GM12878 (cell line): Measurements from ENCODE around the gene FAM167B. TPM values are rescaled to one million over a fixed set of nuclear protein-coding genes. Genes with fewer than 3 reads are reported as not detected.

ENCODE experiments used
- ATAC-seq: fragments of 200-7000 bp; cut with Tn5 transposase; 3 replicates; pipeline ENCODE4 v1.9.1; 2020; ENCODE audit warnings: mild to moderate bottlenecking, moderate library complexity
- BruUV-seq: library from RNA; stranded (reverse); fragments of 400-500 nt; replicated peaks from 2 replicates; lab custom pipeline; 2021; lab: Mats Ljungman, UMichigan
- CTCF ChIA-PET: fragments of 300-600 bp; sonication (Branson Sonifier 250); formaldehyde crosslinking; extraction: SDS; loops from one replicate; lab custom pipeline; 2021; ENCODE audit warnings: inconsistent platforms; lab: Yijun Ruan, JAX
- POLR2A ChIA-PET: fragments of 350-600 bp; formaldehyde crosslinking; extraction: SDS; loops from one replicate; lab custom pipeline; 2021; ENCODE audit warnings: inconsistent platforms; lab: Charles Lee
- RAD21 ChIA-PET: fragments of 300-600 bp; sonication (Branson Sonifier 250); formaldehyde crosslinking; loops from one replicate; lab custom pipeline; 2023; ENCODE audit warnings: antibody characterized with exemption; ENCODE audit not compliant: unreplicated experiment; lab: Charles Lee
- SMC1A ChIA-PET: fragments of 300-600 bp; sonication (Branson Sonifier 250); formaldehyde crosslinking; loops from one replicate; lab custom pipeline; 2023; ENCODE audit not compliant: unreplicated experiment, uncharacterized antibody; lab: Charles Lee
- DNase-seq: peaks from one replicate; pipeline ENCODE4 v3.0.0-alpha.2; 2011; ENCODE audit warnings: low read depth, low spot score
- FAIRE-seq: peaks from 3 replicates; lab custom pipeline; 2011; peaks lifted over from hg19 to GRCh38; lab: Jason Lieb, UNC
- H2AFZ ChIP-seq: 2 replicates; pipeline ENCODE4 v1.6.0; 2011; ENCODE audit warnings: low read depth, low read length, control low read depth; ENCODE audit not compliant: control insufficient read depth
- H3K27ac ChIP-seq: 2 replicates; pipeline ENCODE4 v1.5.1; 2011; ENCODE audit warnings: control low read depth; ENCODE audit not compliant: control insufficient read depth, insufficient read depth
- H3K27me3 ChIP-seq, 2 experiments: replicated peaks in 1 of 2; 2 replicates each; pipeline versions ENCODE4 v1.6.0 to v1.6.1; 2011; ENCODE audit warnings: low read length in 1 of 2; ENCODE audit not compliant: control insufficient read depth in 2 of 2, insufficient read depth in 2 of 2
- H3K36me3 ChIP-seq, 2 experiments: 2 replicates each; pipeline ENCODE4 v1.5.1; 2011; ENCODE audit warnings: low read length in 1 of 2; ENCODE audit not compliant: control insufficient read depth in 2 of 2, insufficient read depth in 2 of 2
- H3K4me1 ChIP-seq: 2 replicates; pipeline ENCODE4 v1.6.1; 2011; ENCODE audit warnings: mild to moderate bottlenecking, low read length, moderate library complexity, mixed read lengths; ENCODE audit not compliant: control insufficient read depth, insufficient read depth
- H3K4me2 ChIP-seq: 2 replicates; pipeline ENCODE4 v1.6.0; 2011; ENCODE audit warnings: control low read depth; ENCODE audit not compliant: control insufficient read depth, insufficient read depth
- H3K4me3 ChIP-seq: fragments of 200-600 bp; sonication (generic); 2 replicates; pipeline ENCODE4 v1.5.1; 2016
- H3K79me2 ChIP-seq: 2 replicates; pipeline ENCODE4 v1.6.0; 2011; ENCODE audit warnings: low read length; ENCODE audit not compliant: control insufficient read depth, insufficient read depth
- H3K9ac ChIP-seq: 2 replicates; pipeline ENCODE4 v1.8.0; 2011; ENCODE audit warnings: low read length, control low read depth, mixed read lengths; ENCODE audit not compliant: control insufficient read depth, insufficient read depth
- H3K9me3 ChIP-seq: replicated peaks from 3 replicates; pipeline ENCODE4 v1.5.1; 2011; ENCODE audit warnings: mild to moderate bottlenecking, low read length; ENCODE audit not compliant: control insufficient read depth, insufficient read depth
- H4K20me1 ChIP-seq: 2 replicates; pipeline ENCODE4 v1.6.0; 2011; ENCODE audit not compliant: control insufficient read depth, insufficient read depth
- EP300 ChIP-seq, 2 experiments: fragments of 150-350 bp in 1 of 2; IDR thresholded peaks; 2 replicates each; pipeline ENCODE4 v1.6.1; 2011 to 2012; ENCODE audit warnings: low read depth in 2 of 2, low read length in 2 of 2, borderline replicate concordance in 1 of 2, improper control_type of control experiment in 1 of 2, inconsistent platforms in 1 of 2; ENCODE audit not compliant: control insufficient read depth in 1 of 2
- NRF1 ChIP-seq: conservative IDR thresholded peaks from 2 replicates; pipeline ENCODE4 v1.6.1; 2011; ENCODE audit warnings: mild to moderate bottlenecking, low read depth, low read length, improper control_type of control experiment
- WGBS: methylation state at CpG from one replicate; pipeline ENCODE4 v1.1.6; 2016; ENCODE audit warnings: low lambda C conversion rate; ENCODE audit not compliant: insufficient replicate concordance, insufficient coverage; ENCODE audit errors: missing lambda C conversion rate; 5-methylcytosine and 5-hydroxymethylcytosine counted together
- in situ Hi-C: fragments of 300-500 bp; cut with MboI; formaldehyde crosslinking; loops from 9 replicates; pipeline ENCODE4 v1.14.3; 2018; ENCODE audit warnings: mixed read lengths
- intact Hi-C: fragments of 100-400 bp; cut with micrococcal nuclease; formaldehyde crosslinking; loops from one replicate; pipeline ENCODE4 v1.14.2; 2022; ENCODE audit not compliant: unreplicated experiment
- polyA plus RNA-seq, 11 experiments: library from polyadenylated mRNA; depleted of rRNA in 4 of 11; unstranded in 6 of 11; stranded (reverse) in 5 of 11; fragments of >200 nt; fragmentation: Nextera tagmentation in 4 of 11; fragmentation: Illumina TruSeq in 1 of 11; extraction: Ambion mirVana in 4 of 11; extraction: Trizol in 1 of 11; gene quantifications; 1 replicate in 1 of 11; 2 replicates in 10 of 11; pipeline versions ENCODE4 v1.2.1 to v1.2.3, GENCODE V29; 2011 to 2016; ENCODE audit warnings: inconsistent platforms in 2 of 11, missing spikeins in 2 of 11, low read depth in 1 of 11
- total RNA-seq, 4 experiments: library from RNA; depleted of rRNA in 3 of 4; stranded (reverse); fragments of >200 nt in 3 of 4; fragmentation: Illumina TruSeq in 1 of 4; extraction: Trizol in 1 of 4; gene quantifications; 2 replicates each; pipeline versions ENCODE4 v1.2.1 to v1.2.3, GENCODE V29; 2013 to 2021
- TF ChIP-seq, protein P1 (sequence below): fragments of 450-650 bp; formaldehyde crosslinking; IDR thresholded peaks from 2 replicates; pipeline ENCODE4 v1.4.0; 2022; ENCODE audit warnings: mild to moderate bottlenecking, moderate library complexity

Gene FAM167B
- total and polyA plus RNA-seq, 10 of the 15 experiments (the other 5 are each of a cell fraction or from before 2014, with no cell fraction given) = 0.07 to 1.2 (median 0.36) TPM; not detected in 2

DNA sequence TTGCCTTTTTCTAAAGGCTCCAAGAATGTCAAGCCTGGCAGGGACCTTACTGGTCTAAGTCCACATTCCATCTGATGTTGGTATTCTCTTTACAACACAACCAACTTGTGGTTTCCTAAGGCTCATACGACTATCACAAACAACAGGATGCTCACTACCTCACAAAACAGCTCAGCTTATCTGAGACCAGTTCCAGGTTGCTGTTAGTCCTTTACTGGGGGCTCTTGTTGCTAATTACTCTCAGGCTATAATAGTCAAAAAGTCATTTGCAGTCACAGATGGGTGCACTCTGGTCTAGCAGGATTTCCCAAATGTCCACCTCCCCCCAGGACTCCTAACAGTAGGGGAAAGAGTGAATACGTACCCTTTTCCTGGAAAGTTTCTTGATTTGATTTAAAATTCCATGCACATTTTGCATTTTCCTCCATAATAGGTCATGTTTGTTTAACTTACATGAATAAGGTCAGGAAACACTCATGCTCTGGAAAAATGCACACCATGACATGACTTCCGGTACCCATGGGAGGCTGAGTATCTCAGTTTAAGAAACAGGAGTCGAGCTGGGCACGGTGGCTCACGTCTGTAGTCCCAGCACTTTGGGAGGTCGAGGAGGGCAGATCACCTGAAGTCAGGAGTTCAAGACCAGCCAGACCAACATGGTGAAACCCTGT, 20.0 kb downstream of the FAM167B start:
- Histone ChIP-seq H3K9ac (no peak overlapping the region), H3K4me1 (peaks cover 27% of the 10 kb centered on the region), H3K79me2 (peaks cover 17% of the 10 kb centered on the region), H3K27me3 (no peaks in the 10 kb centered on the region), H3K27ac (peak overlapping the region; percentile 33; the same call in 1 of the 2 replicates), H3K4me3 (no peak overlapping the region), H2AFZ (no peak overlapping the region; the same call in 1 of the 2 replicates), H3K4me2 (no peak overlapping the region), H4K20me1 (no peaks in the 10 kb centered on the region), H3K36me3 (peaks cover 0 to 10% of the 10 kb centered on the region in 2 experiments; a peak in 1 of 4 replicates), H3K9me3 (no peaks in the 10 kb centered on the region; the same call in 2 of the 3 replicates)
- POLR2A ChIA-PET = interaction anchor here (0.6 kb wide), 2 partner anchors 11 to 99 kb away, joined by 3 to 4 read pairs; no protein-coding TSS in a partner anchor
- RAD21 ChIA-PET = no interaction called here
- no TSS peak for BruUV-seq
- FAIRE-seq = no peak
- intact Hi-C loops (no loop called here), in situ Hi-C loops (no loop called here)
- ATAC-seq = no peak
- TF ChIP-seq NRF1 (no peak), EP300 (IDR thresholded peaks at IDR 0.05; ENCODE audit: borderline replicate concordance in 1 of 2, control insufficient read depth in 1 of 2, low read depth in 2 of 2, low read length in 2 of 2) (no peak)
- TF ChIP-seq, protein P1, sequence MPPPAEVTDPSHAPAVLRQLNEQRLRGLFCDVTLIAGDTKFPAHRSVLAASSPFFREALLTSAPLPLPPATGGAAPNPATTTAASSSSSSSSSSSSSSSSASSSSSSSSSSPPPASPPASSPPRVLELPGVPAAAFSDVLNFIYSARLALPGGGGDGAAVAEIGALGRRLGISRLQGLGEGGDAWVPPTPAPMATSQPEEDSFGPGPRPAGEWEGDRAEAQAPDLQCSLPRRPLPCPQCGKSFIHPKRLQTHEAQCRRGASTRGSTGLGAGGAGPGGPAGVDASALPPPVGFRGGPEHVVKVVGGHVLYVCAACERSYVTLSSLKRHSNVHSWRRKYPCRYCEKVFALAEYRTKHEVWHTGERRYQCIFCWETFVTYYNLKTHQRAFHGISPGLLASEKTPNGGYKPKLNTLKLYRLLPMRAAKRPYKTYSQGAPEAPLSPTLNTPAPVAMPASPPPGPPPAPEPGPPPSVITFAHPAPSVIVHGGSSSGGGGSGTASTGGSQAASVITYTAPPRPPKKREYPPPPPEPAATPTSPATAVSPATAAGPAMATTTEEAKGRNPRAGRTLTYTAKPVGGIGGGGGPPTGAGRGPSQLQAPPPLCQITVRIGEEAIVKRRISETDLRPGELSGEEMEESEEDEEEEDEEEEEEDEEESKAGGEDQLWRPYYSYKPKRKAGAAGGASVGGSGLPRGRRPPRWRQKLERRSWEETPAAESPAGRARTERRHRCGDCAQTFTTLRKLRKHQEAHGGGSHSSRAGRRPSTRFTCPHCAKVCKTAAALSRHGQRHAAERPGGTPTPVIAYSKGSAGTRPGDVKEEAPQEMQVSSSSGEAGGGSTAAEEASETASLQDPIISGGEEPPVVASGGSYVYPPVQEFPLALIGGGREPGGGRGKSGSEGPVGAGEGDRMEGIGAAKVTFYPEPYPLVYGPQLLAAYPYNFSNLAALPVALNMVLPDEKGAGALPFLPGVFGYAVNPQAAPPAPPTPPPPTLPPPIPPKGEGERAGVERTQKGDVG = no peak
- no peak for DNase-seq
- WGBS = 82% methylated on average over 7 of the region's 7 CpGs
- CTCF ChIA-PET = interaction anchor here (1.8 kb wide), 1 partner anchor 18 kb away, joined by 8 read pairs; no protein-coding TSS in a partner anchor
- SMC1A ChIA-PET = interaction anchor here (1.4 kb wide), 1 partner anchor 26 kb away, joined by 3 read pairs; no protein-coding TSS in a partner anchor
